NCI-H524 (cell line): Measurements from ENCODE around the gene MTCP1.

Experiments
- DNase-seq, 2 experiments: peaks; one replicate each; lab custom pipeline; 2025; lab: John Stamatoyannopoulos, UW

Gene MTCP1, protein sequence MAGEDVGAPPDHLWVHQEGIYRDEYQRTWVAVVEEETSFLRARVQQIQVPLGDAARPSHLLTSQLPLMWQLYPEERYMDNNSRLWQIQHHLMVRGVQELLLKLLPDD

DNA sequence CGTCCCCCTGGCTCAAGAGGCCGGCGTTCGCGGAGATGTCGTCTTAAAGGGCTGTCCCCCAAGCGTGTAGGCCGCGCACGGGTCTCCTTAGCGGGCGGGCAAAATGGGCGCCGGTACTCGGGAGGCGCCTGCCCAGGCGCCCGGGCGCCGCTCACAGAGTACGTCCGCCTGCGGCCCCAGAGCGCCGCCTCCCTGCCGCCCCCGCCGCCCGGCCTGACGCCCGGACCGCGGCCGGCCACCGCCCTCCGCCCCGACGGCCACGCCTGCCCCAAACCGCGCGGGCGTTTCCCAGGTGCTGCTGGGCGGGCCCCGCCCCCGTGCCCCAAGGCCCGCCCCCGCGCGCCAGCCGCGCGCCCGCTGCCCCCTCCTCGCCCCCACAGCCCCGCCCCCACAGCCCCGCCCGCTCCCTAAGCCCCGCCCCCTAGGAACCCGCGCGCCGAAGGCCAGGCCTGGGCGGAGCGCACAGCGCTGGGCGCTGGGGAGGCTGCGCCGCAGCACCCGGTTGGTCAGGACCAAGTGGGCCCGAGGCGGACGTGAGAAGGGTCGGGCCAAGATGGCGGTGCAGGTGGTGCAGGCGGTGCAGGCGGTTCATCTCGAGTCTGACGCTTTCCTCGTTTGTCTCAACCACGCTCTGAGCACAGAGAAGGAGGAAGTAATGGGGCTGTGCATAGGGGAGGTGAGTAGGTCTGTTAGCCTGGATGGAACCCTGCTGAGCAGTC, at the start of gene MTCP1, which contains the start of the genes BRCC3 and CMC4:
MTCP1 (minus strand) TSS at position 162 of the 719 bp plus-strand sequence. CDS start 5,126 bp downstream, outside the sequence.
BRCC3 (plus strand) TSS at position 534 of the 719 bp plus-strand sequence; CDS start at position 554, 20 bp downstream.
CMC4 (minus strand) TSS at position 162 of the 719 bp plus-strand sequence. CDS start 7,113 bp downstream, outside the sequence.
- peak; percentile 87 to 92 for DNase-seq

- no peak for DNase-seq
These were observed 44.4 kb upstream of the MTCP1 start for GRCh38 chrX:155115174-155115819.

- no peak for DNase-seq
These were observed 42.2 kb upstream of the MTCP1 start for GRCh38 chrX:155113097-155113496.

- no peak for DNase-seq
These were observed 41.2 kb upstream of the MTCP1 start for GRCh38 chrX:155112171-155112570.

DNA sequence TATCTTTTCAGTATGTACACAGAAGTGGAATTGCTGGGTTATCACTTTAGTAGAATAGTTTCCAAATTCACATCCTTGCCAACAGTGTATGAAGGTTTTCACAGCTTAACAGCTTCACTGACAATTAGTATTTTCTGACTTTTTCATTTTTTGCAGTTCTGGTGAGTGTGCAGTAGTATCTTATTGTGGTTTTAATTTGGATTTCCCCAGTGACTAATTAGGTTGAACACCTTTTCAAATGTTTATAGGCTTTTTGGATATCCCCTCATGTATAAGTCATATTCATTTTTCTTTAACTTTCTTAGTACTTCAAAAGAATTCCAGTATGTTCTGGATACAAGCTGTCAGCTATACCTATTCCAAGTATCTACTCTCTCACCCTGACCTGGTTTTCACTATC, 37.5 kb upstream of the MTCP1 start:
- DNase-seq: no peak

GRCh38 chrX:155105919-155106318, 35.0 kb upstream of the MTCP1 start:
- no peak for DNase-seq

DNA sequence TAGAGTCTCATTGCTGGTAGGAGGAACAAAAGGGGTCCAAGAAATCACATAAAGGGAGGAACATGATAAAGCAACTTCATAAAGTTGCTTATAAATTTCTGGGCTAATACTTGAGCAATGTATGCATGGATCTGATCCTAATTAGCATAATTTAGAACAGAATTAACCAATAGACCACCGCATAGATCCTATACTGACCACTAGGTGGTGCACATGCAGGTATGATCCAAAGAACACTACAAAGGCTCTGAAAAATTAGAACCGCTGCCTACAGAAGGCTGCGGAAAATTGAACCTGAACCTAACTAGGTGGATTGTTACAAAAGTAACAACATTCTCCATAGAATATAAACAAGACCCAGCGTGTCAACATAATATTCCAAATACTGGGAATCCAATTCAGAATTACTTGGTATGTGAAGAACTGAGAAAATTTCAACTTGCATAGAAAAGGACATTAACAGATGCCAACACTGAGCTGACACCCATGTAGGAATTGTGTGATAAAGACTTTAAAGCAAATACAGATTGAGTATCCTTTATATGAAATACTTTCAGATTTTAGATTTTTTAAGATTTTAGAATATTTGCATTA, 23.6 kb upstream of the MTCP1 start:
- DNase-seq: peak; percentile 3 to 62

GRCh38 chrX:155086961-155087735, 16.2 kb upstream of the MTCP1 start:
- DNase-seq: no peak

GRCh38 chrX:155086202-155086840, 15.4 kb upstream of the MTCP1 start:
- DNase-seq: peak in 1 of 2 experiments; percentile 11

DNA sequence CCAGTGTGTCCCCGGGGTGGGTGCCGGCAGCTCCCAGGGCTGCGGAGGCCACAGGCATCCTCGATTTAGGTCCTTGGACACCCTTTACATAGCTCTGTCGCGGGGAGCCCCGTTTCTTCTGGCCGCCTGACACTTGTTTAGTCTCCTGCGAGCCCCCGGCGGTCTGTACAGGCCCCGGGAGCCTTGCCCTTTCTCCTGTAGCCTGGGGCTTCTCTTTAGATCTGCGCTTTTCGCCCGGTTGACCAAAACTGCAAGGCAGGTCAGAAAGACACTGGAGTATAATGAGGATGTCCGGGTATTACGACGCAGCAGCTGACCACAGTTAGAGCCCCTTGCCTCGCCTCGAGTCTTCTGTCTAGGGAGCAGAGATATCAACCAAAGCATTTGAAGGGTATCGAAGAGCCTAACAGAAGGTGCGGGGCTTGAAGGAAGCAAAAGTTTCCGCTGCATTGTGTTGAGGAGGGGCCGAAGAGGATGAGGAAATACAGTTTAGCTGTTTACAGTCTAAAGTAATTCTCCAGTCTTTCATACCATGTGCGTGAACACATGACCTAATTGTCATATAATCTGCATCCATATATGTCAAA, 851 bp upstream of the MTCP1 start:
- peak; percentile 23 to 38 for DNase-seq

DNA sequence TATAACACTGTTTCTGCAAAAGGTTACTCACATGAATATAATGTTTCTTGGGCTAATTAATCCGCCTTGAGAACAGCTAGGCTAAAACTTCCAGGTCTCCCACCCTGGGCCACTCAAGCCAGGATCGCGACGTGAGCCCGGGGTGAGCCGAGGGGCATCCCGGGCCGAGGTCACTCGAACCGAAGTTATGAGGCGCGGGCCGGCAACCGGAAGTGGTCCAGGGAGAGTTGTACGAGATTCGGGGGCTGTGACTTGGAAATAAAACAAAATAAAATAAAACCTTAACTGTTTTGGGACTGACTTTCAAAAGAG, 317 bp downstream of the MTCP1 start:
- DNase-seq: no peak

GRCh38 chrX:155070038-155070437, 898 bp downstream of the MTCP1 start:
- DNase-seq: peak in 1 of 2 experiments; percentile 23

DNA sequence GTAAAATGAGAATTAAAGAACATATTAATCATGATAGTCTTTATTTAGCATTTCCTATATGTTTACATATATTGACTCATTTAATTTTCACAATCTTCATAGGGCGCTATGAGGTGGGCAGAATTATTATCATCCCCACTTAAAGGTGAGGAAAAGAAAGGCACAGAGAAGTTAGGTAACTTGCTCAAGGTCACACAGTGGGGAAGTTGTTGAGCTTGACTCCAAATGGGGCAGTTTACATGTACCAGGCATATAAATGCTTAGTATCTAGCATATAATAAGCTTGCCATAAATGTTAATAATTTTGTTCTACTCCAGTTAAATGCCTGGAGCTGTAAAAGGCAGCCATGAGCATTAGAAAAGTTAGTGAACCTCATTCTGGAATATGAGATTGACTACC, 1.5 kb downstream of the MTCP1 start:
- no peak for DNase-seq

DNA sequence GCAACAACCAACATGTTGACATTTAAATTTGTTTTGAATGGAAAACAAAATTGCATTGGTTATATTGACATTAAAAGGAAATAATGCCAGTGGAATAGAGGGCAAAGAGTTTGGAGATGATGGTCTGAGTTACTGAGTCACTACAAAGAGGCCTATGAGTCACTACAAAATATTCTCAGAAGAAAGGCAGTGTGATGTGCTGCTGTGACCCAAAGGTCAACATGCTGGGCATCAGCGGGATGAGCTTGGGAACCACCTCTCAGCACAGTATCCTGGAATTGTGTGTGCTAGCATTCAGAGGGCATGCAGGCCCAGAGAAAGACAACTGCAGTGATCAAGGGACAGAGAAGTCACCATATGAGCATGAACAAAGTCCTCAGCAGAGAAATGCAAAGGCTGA, 2.8 kb downstream of the MTCP1 start:
- DNase-seq: no peak

DNA sequence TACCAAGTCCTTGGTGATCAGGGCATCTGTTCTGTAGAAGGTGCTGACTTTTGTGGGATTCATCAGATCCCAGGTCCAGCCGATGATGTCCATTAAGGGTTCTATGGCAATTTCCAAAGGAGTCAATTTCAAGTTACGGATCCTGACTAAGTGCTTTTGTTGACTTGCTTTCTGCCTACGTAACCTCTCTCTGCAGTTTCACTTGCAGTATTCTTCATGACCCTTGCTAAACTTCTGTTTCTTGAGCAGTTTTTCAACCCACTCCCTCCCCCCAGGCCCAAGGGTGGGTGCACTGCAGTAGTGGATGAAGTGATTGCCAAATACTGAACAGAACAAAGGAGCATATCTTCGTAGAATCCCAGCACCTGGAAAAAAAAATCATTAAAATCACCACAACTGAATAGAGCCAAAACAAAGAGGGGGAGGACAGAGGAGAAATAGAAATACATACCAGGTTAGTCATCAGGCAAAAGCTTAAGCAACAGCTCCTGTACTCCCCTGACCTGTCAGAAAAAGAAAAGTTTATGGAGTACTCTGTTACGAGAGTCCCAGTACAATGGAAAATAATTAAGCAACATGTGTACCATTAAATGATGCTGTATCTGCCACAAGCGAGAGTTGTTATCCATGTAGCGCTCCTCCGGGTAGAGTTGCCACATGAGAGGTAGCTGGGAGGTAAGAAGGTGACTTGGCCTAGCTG, 5.8 kb downstream of the MTCP1 start:
- no peak for DNase-seq

GRCh38 chrX:155061760-155062159, 9.2 kb downstream of the MTCP1 start:
- no peak for DNase-seq

DNA sequence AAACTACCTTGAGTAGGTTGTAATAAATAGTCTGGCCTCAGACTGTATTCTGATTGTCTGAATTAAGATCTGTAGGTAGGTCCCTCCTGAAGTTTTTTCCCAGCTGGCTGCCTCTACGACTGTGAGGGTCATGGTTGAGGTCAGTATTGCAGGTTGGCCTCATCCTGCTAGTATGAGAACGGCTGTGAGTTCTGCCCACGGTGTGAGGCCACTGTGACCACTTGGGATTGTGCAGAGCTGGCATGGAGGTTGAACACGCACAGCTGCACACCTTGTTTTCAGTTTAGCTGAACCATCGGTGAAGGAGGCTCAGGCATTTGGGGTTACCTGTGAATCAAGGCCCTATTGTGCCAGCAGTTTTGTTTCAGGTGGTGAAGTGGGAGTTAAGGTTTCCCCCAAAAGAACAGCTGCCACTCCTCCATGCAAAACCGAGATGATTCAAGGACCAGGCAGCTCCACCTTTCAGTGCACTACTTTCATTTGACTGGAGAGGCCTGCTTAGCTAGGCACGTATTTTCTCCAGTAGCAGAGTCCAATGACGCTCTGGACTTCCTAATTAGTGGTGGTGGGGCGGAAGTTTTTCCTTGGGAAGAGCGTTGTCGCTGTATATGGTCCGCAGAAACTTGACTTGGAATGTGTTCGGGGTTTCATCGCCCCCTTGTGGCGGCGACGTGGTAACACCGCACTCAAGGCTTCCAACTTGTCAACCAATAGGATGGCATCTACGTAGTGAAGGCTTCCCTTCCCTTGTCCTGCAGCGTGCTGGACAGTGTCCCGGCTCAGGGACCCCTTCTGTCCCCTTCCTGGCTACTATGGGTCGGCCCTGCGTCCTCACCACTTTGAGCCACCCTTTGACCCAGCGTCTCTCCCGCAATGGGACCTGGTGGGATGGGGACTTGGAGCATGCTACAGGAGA, 13.8 kb downstream of the MTCP1 start:
- DNase-seq: peak; percentile 13 to 51

DNA sequence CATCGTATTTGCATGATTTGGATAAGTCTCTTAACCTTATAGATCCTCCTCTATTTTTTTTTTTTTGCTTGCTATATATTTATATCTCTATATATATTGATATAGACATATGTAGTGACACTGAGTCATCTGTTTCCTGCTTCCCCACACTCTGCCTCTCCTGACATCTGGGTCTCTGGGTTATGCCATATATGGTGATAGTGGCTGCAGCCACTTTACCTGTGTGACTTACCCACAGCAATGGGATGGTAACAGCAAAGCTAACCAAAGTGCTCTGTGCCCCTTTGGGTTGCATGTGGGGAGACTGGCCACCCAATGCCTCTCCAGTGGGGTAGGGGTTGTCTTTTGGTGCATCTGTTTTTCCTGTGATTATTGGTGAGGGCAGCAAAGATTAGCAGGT, 14.5 kb downstream of the MTCP1 start:
- no peak for DNase-seq

- DNase-seq: no peak
These were observed 15.4 kb downstream of the MTCP1 start for GRCh38 chrX:155055494-155055893.
